GM12872 (cell line): ENCODE data around the gene ZSCAN12.

Experiments used
- CTCF ChIP-seq: IDR thresholded peaks from 3 replicates; pipeline ENCODE4 v1.5.1; 2011; ENCODE audit warnings: low read depth, mild to moderate bottlenecking, low read length, moderate library complexity; ENCODE audit not compliant: insufficient read depth

ZSCAN12 gene

GRCh38 chr6:28337121-28337520 lies 62.4 kb downstream of the ZSCAN12 start:
- no peak for TF ChIP-seq CTCF

GRCh38 chr6:28336284-28337120 lies 63.0 kb downstream of the ZSCAN12 start:
- TF ChIP-seq CTCF: no peak

- TF ChIP-seq CTCF: no peak
Measured at GRCh38 chr6:28335564-28336283, 63.8 kb downstream of the ZSCAN12 start, which contains the start of gene ZSCAN31. TSS of gene ZSCAN31 (minus strand) at chr6:28336148. CDS start at chr6:28329683, 6,465 bp downstream.

- TF ChIP-seq CTCF: no peak
Measured at GRCh38 chr6:28335040-28335563, 64.4 kb downstream of the ZSCAN12 start.

- no peak for TF ChIP-seq CTCF
Measured at GRCh38 chr6:28334286-28335039, 65.1 kb downstream of the ZSCAN12 start.

GRCh38 chr6:28333599-28334018 lies 65.9 kb downstream of the ZSCAN12 start:
- TF ChIP-seq CTCF: no peak

GRCh38 chr6:28333047-28333446 lies 66.5 kb downstream of the ZSCAN12 start:
- TF ChIP-seq CTCF: no peak
